ENCODE results near the gene TMEM109.

DNA sequence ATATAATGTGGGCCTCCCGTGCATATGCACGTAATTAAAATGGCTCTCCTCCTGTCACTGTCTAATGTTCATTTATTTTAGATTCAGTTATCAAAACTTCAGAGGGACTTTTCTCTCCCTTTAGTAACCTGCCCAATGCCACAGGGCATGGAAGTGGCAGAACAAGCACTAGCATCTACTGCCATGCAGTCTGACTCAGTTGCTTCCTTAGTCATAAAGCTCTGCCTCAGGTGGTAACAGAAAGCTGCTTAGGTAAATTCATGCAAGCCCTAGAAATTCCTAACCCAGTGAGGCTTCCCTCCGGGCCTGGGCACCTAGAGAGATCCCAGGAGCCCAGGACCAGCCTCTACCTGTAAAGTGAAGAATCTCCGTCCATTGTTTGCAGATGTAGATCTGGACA, 16.5 kb upstream of the TMEM109 start:
- TF ChIP-seq POLR2A (IDR thresholded peaks at IDR 0.05; ENCODE audit: low read length) = no peak
- no peak for TF ChIP-seq GATA1 (IDR thresholded peaks at IDR 0.05; ENCODE audit: low read depth, low read length)
